Measurements from ENCODE around the gene OR6S1. TPM values are rescaled to one million over a fixed set of nuclear protein-coding genes. Genes with fewer than 3 reads are reported as not detected.

OR6S1 gene
- total and polyA plus RNA-seq, 10 of the 15 experiments (the other 5 are each of a cell fraction or from before 2014, with no cell fraction given): 0.22 to 0.67 (median 0.43) TPM; not detected in 4

DNA sequence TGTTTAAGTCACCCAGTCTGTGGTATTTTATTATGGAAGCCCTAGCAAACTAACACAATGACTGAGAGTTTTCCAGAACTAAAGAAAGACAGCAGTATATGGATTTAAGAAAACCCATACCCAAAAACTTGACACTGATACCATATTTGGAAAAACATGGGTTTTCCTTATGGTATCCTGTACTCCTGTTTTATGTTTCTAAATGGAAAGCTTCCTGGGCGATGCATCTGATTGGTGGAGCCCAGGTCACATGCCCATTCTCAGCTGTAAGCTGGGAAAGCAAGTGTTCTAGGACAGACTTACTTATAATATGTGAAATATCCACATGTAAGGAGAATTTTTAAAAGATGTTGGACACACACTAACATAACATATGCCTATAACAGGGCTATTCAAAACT is 38.4 kb upstream of the OR6S1 start (continued):
- TF ChIP-seq, protein P1, sequence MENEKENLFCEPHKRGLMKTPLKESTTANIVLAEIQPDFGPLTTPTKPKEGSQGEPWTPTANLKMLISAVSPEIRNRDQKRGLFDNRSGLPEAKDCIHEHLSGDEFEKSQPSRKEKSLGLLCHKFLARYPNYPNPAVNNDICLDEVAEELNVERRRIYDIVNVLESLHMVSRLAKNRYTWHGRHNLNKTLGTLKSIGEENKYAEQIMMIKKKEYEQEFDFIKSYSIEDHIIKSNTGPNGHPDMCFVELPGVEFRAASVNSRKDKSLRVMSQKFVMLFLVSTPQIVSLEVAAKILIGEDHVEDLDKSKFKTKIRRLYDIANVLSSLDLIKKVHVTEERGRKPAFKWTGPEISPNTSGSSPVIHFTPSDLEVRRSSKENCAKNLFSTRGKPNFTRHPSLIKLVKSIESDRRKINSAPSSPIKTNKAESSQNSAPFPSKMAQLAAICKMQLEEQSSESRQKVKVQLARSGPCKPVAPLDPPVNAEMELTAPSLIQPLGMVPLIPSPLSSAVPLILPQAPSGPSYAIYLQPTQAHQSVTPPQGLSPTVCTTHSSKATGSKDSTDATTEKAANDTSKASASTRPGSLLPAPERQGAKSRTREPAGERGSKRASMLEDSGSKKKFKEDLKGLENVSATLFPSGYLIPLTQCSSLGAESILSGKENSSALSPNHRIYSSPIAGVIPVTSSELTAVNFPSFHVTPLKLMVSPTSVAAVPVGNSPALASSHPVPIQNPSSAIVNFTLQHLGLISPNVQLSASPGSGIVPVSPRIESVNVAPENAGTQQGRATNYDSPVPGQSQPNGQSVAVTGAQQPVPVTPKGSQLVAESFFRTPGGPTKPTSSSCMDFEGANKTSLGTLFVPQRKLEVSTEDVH (IDR thresholded peaks at IDR 0.05; ENCODE audit: low read depth, partially characterized antibody): no peak
- TF ChIP-seq BRCA1 (IDR thresholded peaks at IDR 0.05; ENCODE audit: low read depth, low read length): no peak
- peak; percentile 89 for TF ChIP-seq NFYB (IDR thresholded peaks at IDR 0.05; ENCODE audit: insufficient read depth, low read depth, low read length)
- no peak for TF ChIP-seq MXI1 (IDR thresholded peaks at IDR 0.05; ENCODE audit: low read depth, low read length)
- no peak for TF ChIP-seq SIN3A (IDR thresholded peaks at IDR 0.05; ENCODE audit: low read depth, low read length)
- no peak for TF ChIP-seq POLR2AphosphoS5 (IDR thresholded peaks at IDR 0.05; ENCODE audit: low read length)
- TF ChIP-seq, protein P2, sequence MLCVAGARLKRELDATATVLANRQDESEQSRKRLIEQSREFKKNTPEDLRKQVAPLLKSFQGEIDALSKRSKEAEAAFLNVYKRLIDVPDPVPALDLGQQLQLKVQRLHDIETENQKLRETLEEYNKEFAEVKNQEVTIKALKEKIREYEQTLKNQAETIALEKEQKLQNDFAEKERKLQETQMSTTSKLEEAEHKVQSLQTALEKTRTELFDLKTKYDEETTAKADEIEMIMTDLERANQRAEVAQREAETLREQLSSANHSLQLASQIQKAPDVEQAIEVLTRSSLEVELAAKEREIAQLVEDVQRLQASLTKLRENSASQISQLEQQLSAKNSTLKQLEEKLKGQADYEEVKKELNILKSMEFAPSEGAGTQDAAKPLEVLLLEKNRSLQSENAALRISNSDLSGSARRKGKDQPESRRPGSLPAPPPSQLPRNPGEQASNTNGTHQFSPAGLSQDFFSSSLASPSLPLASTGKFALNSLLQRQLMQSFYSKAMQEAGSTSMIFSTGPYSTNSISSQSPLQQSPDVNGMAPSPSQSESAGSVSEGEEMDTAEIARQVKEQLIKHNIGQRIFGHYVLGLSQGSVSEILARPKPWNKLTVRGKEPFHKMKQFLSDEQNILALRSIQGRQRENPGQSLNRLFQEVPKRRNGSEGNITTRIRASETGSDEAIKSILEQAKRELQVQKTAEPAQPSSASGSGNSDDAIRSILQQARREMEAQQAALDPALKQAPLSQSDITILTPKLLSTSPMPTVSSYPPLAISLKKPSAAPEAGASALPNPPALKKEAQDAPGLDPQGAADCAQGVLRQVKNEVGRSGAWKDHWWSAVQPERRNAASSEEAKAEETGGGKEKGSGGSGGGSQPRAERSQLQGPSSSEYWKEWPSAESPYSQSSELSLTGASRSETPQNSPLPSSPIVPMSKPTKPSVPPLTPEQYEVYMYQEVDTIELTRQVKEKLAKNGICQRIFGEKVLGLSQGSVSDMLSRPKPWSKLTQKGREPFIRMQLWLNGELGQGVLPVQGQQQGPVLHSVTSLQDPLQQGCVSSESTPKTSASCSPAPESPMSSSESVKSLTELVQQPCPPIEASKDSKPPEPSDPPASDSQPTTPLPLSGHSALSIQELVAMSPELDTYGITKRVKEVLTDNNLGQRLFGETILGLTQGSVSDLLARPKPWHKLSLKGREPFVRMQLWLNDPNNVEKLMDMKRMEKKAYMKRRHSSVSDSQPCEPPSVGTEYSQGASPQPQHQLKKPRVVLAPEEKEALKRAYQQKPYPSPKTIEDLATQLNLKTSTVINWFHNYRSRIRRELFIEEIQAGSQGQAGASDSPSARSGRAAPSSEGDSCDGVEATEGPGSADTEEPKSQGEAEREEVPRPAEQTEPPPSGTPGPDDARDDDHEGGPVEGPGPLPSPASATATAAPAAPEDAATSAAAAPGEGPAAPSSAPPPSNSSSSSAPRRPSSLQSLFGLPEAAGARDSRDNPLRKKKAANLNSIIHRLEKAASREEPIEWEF (IDR thresholded peaks at IDR 0.05; ENCODE audit: insufficient replicate concordance, low read depth, low read length): no peak
- TF ChIP-seq, protein P3, sequence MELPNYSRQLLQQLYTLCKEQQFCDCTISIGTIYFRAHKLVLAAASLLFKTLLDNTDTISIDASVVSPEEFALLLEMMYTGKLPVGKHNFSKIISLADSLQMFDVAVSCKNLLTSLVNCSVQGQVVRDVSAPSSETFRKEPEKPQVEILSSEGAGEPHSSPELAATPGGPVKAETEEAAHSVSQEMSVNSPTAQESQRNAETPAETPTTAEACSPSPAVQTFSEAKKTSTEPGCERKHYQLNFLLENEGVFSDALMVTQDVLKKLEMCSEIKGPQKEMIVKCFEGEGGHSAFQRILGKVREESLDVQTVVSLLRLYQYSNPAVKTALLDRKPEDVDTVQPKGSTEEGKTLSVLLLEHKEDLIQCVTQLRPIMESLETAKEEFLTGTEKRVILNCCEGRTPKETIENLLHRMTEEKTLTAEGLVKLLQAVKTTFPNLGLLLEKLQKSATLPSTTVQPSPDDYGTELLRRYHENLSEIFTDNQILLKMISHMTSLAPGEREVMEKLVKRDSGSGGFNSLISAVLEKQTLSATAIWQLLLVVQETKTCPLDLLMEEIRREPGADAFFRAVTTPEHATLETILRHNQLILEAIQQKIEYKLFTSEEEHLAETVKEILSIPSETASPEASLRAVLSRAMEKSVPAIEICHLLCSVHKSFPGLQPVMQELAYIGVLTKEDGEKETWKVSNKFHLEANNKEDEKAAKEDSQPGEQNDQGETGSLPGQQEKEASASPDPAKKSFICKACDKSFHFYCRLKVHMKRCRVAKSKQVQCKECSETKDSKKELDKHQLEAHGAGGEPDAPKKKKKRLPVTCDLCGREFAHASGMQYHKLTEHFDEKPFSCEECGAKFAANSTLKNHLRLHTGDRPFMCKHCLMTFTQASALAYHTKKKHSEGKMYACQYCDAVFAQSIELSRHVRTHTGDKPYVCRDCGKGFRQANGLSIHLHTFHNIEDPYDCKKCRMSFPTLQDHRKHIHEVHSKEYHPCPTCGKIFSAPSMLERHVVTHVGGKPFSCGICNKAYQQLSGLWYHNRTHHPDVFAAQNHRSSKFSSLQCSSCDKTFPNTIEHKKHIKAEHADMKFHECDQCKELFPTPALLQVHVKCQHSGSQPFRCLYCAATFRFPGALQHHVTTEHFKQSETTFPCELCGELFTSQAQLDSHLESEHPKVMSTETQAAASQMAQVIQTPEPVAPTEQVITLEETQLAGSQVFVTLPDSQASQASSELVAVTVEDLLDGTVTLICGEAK (IDR thresholded peaks at IDR 0.05; ENCODE audit: borderline replicate concordance): no peak

Measured in GM12878 (cell line).